Raji (cell line): ENCODE results near the gene PKN2.

ENCODE experiments used
- POLR2A ChIP-seq: IDR thresholded peaks from 2 replicates; pipeline ENCODE4 v1.6.1; 2011; ENCODE audit warnings: low read depth, low read length, control low read depth; ENCODE audit not compliant: insufficient read depth

Gene PKN2

GRCh38 chr1:88751714-88752113 lies 67.6 kb downstream of the PKN2 start:
- TF ChIP-seq POLR2A, result no peak

- no peak for TF ChIP-seq POLR2A
Measured at GRCh38 chr1:88753506-88753905, 69.4 kb downstream of the PKN2 start.

GRCh38 chr1:88763649-88764406 lies 79.8 kb downstream of the PKN2 start:
- TF ChIP-seq POLR2A, result no peak

- TF ChIP-seq POLR2A, result no peak
Measured at GRCh38 chr1:88768187-88768586, 84.1 kb downstream of the PKN2 start.

DNA sequence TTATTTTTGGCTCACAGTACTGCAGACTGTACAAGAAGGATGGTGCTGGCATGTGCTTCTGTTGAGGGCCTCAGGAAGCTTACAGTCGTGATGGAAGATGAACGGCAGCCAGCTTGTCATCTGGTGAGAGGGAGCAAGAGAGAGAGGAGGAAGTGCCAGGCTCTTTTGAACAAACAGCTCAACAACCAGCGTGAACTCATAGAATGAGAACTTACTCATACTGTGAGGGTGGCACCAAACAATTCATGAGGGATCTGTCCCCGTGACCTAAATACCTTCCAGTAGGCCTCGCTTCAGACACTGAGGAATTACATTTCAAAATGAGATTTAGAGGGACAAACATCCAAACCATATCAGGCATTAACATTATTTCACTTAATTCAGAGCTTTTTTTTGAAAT lies 84.7 kb downstream of the PKN2 start:
- no peak for TF ChIP-seq POLR2A

DNA sequence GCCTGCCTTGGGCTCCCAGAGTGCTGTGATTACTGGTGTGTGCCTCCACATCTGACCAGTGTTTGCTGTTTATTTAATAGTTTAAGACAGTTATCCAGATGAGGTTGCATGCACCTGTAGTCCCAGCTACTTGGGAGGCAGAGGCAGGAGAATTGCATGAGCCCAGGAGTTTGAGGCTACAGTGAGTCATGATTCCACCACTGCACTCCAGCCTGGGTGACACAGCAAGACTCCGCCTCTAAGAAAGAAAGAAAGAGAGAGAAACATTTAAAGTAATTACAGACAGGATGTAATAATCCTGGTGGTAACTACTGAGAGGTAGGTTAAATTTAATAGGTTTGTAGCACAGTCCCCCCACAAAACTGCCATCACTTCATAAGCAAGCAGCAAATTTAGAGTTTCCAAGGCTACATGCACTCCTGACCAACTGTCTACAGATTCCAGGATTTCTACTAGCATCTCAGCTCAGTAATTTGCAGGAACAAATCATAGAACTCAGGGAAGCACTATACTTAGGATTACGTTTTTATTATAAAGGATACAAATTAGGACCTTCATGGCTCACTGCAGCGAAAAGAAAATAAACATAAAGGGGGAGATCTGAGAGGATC lies 89.6 kb downstream of the PKN2 start:
- no peak for TF ChIP-seq POLR2A

- TF ChIP-seq POLR2A, result no peak
Measured at GRCh38 chr1:88774151-88774556, 90.1 kb downstream of the PKN2 start.

GRCh38 chr1:88777604-88778149 lies 93.6 kb downstream of the PKN2 start:
- no peak for TF ChIP-seq POLR2A

DNA sequence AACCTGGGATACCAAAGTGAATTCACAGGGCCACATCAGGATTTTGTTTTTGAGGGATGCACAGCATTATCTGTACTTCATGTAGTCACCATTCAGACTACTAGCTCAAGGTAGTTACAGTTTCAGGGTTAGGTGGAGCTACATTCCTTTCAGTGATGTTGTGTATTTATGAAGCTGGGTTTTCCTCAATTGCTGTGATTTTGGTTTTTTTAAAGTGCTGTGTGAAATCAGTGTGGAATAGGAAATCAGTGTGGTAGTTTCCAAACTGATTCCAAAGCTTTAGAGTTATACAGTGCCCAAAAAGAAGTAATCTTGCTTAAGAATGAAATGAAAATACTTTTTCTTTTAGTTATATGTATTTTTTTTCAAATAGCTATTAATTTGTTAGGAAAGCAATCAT lies 95.8 kb downstream of the PKN2 start:
- no peak for TF ChIP-seq POLR2A

DNA sequence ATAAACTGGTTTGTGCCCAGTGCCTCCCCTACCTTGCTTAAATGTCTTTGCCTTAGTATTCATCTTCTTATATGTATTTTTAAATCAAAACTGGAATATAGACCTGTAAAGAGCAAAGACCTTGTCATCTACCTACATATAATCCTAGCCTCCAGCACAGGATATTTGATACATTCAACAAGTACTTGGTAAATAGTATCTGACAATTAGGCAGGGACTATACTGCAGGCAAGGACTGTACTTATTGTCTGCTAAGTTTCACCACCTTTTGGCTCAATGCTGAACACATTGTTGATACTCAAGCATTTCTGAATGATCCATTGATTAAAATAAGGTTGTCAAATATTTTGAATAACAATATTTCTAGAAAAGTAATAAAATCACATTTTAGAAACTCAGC lies 96.4 kb downstream of the PKN2 start:
- TF ChIP-seq POLR2A, result no peak

- TF ChIP-seq POLR2A, result no peak
Measured at GRCh38 chr1:88783145-88783544, 99.1 kb downstream of the PKN2 start.

DNA sequence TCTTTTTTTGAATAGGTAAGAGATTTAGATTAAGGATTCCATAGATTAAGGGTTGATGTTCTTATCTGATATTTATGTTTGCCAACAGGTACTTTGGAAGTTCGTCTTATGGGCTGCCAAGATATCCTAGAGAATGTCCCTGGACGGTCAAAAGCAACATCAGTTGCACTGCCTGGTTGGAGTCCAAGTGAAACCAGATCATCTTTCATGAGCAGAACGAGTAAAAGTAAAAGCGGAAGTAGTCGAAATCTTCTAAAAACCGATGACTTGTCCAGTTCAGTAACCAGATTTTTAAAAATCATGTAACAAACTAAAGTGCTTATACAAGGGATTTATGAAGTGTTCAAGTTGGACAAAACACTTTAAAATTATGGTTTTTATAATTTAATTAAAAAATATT lies 100.5 kb downstream of the PKN2 start:
- no peak for TF ChIP-seq POLR2A

DNA sequence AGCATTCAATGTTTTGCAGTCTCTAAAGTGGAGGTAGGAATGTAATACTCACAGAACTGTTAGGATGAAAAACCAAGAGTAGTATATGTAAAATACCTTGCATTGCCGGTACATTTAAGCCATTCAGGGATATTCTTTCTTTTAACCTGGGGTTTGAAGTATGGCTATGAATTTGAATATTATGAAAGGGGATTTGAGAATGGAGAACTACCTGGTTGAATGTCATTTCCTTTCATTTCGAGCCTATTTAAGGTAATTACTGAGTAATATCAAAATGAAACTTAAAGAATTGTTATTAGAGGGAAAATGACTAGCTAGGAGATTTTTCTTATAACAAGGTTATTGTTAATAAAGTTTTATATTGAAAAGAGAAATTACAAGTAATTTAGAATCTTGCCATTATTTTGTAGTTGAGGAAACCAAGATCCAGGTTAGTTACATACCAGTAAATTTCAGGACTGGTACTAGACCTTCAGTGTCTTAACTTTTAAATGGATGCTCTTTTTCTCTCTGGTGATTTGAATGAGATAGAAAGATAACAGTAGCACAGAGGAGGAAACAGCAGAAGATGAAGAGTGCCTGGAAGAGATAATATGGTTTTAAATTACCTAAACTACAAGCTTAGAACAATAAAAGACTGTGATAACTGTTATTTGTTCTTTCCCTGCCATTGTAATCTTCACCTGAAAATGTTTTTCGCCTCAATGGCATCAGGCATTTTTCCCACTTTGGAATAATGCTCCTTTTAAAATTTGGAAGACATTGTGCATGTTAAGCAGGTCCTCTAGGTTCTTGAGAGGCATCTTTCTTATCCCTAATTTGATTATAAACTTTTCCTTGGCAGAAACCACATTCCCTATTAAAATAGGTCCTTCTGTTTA lies 103.2 kb downstream of the PKN2 start:
- no peak for TF ChIP-seq POLR2A

DNA sequence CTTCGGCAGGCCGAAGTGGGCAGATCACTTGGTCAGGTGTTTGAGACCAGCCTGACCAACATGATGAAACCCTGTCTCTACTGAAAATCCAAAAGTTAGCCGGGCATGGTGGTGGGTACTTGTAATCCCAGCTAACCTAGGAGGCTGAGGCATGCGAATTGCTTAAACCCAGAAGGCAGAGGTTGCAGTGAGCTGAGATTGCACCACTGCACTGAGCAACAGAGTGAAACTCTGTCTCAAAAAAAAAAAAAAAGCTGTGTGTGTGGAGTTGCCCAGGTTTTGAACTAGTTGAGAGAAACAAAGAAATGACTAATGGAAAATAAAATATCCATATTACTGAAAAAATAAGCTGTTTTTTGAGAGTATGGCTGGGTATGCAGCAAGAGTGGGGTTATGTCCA lies 107.1 kb downstream of the PKN2 start:
- TF ChIP-seq POLR2A, result no peak

DNA sequence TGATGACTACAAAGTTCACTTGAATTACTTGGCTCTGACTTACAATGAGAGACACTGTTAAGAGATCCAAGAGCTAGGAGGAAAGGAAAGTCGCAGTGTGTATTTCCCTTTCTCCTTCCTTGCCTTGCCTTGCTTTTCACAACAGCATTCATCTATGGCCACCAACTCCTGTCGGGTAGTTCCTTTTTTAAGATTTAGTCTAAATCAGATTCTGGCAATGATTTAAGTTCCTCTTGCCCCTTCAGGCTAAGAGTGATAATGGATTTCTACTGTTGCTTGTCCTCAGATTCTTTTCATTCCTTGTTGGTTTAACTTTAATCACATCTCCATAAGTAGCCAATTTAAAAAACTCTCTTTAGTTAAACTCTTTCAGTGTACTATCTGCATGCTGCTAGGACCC lies 115.4 kb downstream of the PKN2 start:
- TF ChIP-seq POLR2A, result no peak
